HepG2 (cell line): ENCODE results near the gene TSPAN12.

Experiments used
- IKZF1 ChIP-seq: fragments of 450-650 bp; IDR thresholded peaks from 2 replicates; pipeline ENCODE4 v1.7.1; 2016
- JUND ChIP-seq: sonication (generic); formaldehyde crosslinking; IDR thresholded peaks from 2 replicates; pipeline ENCODE4 v1.8.0; 2022; ENCODE audit warnings: mild to moderate bottlenecking, missing genetic modification reagents
- MEIS1 ChIP-seq: sonication (generic); formaldehyde crosslinking; IDR thresholded peaks from 2 replicates; pipeline ENCODE4 v1.9.0; 2021; ENCODE audit warnings: mild to moderate bottlenecking, missing genetic modification reagents, moderate library complexity, borderline replicate concordance
- TCF12 ChIP-seq, 2 experiments: fragments of 450-650 bp in 1 of 2; sonication (generic) in 1 of 2; formaldehyde crosslinking in 1 of 2; IDR thresholded peaks; 2 replicates each; pipeline versions ENCODE4 v1.6.1 to v1.8.0; 2017 to 2022; ENCODE audit warnings: antibody characterized with exemption in 1 of 2, mild to moderate bottlenecking in 1 of 2, missing genetic modification reagents in 1 of 2, moderate library complexity in 1 of 2
- TF ChIP-seq, protein P1 (sequence below): sonication (generic); formaldehyde crosslinking; IDR thresholded peaks from 2 replicates; pipeline ENCODE4 v1.5.0; 2020; ENCODE audit warnings: mild to moderate bottlenecking, missing genetic modification reagents, moderate library complexity

DNA sequence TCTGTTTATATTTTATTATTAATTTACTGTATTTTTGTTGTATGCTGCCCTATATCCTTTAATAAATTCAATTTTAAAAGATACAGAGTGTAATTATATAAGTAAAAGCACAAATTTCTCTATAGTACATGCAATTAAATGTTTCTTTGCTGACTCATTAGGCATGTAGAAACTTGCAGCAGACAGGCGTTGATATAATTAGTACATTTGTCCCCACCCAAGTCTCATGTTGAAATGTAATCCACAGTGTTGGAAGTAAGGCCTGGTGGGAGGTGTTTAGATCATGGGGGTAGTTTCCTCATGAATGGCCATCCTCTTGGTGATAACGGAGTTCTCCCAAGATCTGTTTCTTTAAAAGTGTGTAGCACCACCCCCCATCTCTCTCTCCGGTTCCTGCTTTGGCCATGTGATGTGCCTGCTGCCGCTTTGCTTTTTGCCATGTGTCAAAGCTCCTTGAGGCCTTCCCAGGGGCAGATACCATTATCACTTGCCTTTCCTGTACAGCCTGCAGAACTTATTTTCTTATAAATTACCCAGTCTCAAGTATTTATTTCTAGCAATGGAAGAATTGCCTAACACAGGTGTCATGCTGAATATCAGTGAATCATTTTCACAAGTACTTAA lies 63.7 kb downstream of the TSPAN12 start:
- no peak for TF ChIP-seq JUND (CRISPR knock-in tag)
- TF ChIP-seq, protein P1, sequence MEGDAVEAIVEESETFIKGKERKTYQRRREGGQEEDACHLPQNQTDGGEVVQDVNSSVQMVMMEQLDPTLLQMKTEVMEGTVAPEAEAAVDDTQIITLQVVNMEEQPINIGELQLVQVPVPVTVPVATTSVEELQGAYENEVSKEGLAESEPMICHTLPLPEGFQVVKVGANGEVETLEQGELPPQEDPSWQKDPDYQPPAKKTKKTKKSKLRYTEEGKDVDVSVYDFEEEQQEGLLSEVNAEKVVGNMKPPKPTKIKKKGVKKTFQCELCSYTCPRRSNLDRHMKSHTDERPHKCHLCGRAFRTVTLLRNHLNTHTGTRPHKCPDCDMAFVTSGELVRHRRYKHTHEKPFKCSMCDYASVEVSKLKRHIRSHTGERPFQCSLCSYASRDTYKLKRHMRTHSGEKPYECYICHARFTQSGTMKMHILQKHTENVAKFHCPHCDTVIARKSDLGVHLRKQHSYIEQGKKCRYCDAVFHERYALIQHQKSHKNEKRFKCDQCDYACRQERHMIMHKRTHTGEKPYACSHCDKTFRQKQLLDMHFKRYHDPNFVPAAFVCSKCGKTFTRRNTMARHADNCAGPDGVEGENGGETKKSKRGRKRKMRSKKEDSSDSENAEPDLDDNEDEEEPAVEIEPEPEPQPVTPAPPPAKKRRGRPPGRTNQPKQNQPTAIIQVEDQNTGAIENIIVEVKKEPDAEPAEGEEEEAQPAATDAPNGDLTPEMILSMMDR, result no peak
- no peak for TF ChIP-seq IKZF1
- no peak for TF ChIP-seq MEIS1
- TF ChIP-seq TCF12 (IDR thresholded peaks at IDR 0.05), result no peak
- TF ChIP-seq TCF12 (CRISPR knock-in tag; IDR thresholded peaks at IDR 0.05), result no peak
